Fibroblast of the conjunctiva (primary cell): ENCODE measurements around the gene NRXN3.
A peak's percentile ranks its signal among the peaks of the same experiment; 100 is the strongest.

Experiments
- DNase-seq: peaks from one replicate; pipeline ENCODE4 v3.0.0-alpha.2; 2010; ENCODE audit warnings: low read depth

Gene NRXN3

GRCh38 chr14:78927261-78927660 lies 757.1 kb downstream of the NRXN3 start:
- no peak for DNase-seq

- no peak for DNase-seq
These were observed 763.0 kb downstream of the NRXN3 start for GRCh38 chr14:78933166-78933565.

GRCh38 chr14:78933948-78934524 lies 763.9 kb downstream of the NRXN3 start:
- no peak for DNase-seq

GRCh38 chr14:78946949-78947348 lies 776.8 kb downstream of the NRXN3 start:
- no peak for DNase-seq

GRCh38 chr14:78947681-78948080 lies 777.5 kb downstream of the NRXN3 start:
- DNase-seq = no peak

GRCh38 chr14:78950649-78951048 lies 780.5 kb downstream of the NRXN3 start:
- no peak for DNase-seq

GRCh38 chr14:78951602-78952001 lies 781.4 kb downstream of the NRXN3 start:
- DNase-seq = no peak

GRCh38 chr14:78959674-78960264 lies 789.6 kb downstream of the NRXN3 start:
- DNase-seq = peak; percentile 61

- DNase-seq = no peak
These were observed 797.1 kb downstream of the NRXN3 start for GRCh38 chr14:78967111-78967809.

- no peak for DNase-seq
These were observed 798.1 kb downstream of the NRXN3 start for GRCh38 chr14:78968265-78968664.

GRCh38 chr14:78970677-78971076 lies 800.5 kb downstream of the NRXN3 start:
- DNase-seq = no peak

- DNase-seq = no peak
These were observed 802.3 kb downstream of the NRXN3 start for GRCh38 chr14:78972440-78972839.

- DNase-seq = no peak
These were observed 804.5 kb downstream of the NRXN3 start for GRCh38 chr14:78974691-78975090.

- DNase-seq = no peak
These were observed 805.6 kb downstream of the NRXN3 start for GRCh38 chr14:78975734-78976133.

- DNase-seq = no peak
These were observed 808.7 kb downstream of the NRXN3 start for GRCh38 chr14:78978896-78979295.

GRCh38 chr14:78982551-78982950 lies 812.4 kb downstream of the NRXN3 start:
- DNase-seq = no peak

GRCh38 chr14:78983126-78983525 lies 813.0 kb downstream of the NRXN3 start:
- no peak for DNase-seq

GRCh38 chr14:78985668-78986381 lies 815.7 kb downstream of the NRXN3 start:
- no peak for DNase-seq

- DNase-seq = no peak
These were observed 816.8 kb downstream of the NRXN3 start for GRCh38 chr14:78986989-78987388.

- DNase-seq = no peak
These were observed 819.0 kb downstream of the NRXN3 start for GRCh38 chr14:78989221-78989620.

GRCh38 chr14:78992867-78993266 lies 822.7 kb downstream of the NRXN3 start:
- DNase-seq = no peak

- DNase-seq = no peak
These were observed 827.6 kb downstream of the NRXN3 start for GRCh38 chr14:78997811-78998210.

GRCh38 chr14:79009286-79009685 lies 839.1 kb downstream of the NRXN3 start:
- no peak for DNase-seq
